Kidney tubule cell (primary cell): Measurements from ENCODE around the gene PTGDR.

Source experiments
- DNase-seq: peaks from one replicate; pipeline ENCODE4 v3.0.0-alpha.2; 2018; ENCODE audit warnings: low spot score

PTGDR gene

DNA sequence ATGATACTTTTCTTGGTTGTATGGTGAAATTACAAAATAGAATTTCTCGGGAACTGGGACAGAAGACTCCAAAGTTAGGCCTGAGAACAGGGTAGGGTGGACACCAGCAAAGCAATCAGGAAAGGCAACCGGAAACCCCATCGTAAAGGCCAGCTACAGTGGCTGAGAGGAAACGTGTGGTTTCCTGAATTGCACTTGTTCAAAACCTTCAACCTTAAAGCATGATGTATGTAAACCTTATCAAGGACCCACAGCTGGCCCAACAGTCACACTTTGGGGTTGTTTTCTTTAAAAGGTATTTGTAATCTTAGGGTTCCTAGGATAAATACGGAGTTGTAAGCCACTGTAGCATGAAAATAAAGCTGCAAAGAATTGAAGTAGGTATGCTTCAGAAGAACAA, 2.2 kb upstream of the PTGDR start:
- DNase-seq = no peak

DNA sequence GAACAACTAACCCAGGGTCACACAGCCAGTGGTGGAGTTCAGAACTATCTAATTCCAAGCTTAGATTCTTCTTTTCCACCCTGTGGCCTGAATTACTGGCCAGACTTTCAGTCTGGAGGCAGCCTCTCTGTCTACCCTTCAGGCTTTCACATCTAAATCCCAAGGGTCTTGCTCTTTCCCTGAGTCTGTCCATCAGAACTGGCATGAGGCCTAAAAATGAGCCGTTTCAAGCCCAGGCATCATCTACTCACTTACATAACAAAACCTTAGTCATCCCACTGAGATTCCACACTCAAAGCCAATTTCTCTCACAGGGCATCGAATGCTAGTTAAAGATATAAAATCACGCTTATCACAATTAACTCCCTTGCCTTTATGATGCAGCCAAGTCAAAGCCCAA, 1.3 kb upstream of the PTGDR start:
- DNase-seq = no peak

DNA sequence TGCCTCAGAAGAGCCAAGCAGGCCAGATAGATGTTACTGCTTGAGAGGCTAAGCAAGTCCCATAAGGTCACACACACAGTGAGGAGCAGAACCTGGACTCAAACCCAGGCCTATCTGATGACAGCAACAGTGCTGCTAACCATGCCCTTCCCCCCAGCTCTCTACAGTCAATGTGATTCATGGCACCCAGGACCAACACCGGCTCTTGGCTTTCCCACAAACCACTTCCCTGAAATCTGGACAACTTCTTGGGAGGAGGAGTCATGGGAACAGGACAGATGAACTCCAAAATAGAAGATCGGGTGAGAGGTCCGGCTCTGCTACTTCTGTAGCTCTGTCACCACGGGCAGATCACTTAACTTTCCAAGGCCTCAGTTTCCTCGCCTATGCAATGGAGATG, 716 bp upstream of the PTGDR start:
- no peak for DNase-seq

DNA sequence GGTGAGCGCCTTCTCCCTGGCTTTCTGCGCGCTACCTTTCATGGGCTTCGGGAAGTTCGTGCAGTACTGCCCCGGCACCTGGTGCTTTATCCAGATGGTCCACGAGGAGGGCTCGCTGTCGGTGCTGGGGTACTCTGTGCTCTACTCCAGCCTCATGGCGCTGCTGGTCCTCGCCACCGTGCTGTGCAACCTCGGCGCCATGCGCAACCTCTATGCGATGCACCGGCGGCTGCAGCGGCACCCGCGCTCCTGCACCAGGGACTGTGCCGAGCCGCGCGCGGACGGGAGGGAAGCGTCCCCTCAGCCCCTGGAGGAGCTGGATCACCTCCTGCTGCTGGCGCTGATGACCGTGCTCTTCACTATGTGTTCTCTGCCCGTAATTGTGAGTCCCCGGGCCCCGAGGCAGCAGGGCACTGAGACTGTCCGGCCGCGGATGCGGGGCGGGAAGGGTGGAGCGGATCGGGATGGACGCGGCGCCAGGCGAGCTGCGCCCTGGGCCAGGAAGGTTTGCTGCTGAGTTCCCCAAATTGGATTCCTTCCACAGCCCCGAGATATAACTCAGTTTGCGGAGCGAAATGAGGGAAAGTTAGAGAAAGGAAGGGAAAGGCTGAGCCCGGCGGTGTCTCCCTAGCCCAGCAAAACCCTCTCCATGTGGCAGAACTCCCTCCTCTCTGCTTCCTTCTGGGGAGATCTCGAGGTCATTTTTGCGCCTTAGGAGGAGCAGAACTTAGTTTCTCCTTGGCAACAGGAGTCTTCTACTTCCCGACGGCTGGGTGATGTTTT, 972 bp downstream of the PTGDR start:
- DNase-seq = no peak

DNA sequence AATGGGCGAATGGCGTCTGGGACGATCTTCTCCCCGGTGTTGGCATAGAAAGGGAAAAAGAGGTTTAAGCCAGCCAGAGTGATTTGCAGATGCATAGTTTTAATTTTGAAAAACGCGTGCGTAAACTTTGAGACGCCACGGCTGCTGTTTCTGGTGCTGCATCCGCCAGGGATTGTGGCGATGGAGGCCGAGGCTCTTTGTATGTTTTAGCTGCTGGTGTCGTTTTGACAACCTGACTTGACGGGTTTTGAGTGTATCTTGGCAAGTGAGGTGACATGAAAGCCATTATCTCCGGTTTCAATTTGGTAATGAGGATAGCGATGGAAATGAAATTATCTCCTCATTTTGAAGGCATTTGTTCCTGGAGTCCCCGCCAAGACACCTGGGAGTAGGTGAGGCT, 1.6 kb downstream of the PTGDR start:
- DNase-seq = no peak

DNA sequence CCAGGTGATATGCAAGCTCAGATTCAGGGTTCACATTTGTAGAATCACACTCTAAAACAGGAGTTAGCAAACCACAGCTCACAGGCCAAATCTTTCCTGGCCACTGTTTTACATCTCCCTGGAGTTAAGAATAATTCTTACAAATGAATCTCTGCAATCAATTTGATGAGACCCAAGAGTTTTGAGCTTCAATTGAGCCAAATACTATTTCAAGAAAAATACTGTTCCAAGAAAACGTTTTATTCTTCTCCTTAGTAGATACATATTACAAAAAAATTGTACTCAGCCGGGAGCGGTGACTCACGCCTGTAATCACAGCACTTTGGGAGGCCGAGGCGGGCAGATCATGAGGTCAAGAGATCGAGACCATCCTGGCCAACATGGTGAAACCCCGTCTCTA, 2.5 kb downstream of the PTGDR start:
- DNase-seq = no peak

DNA sequence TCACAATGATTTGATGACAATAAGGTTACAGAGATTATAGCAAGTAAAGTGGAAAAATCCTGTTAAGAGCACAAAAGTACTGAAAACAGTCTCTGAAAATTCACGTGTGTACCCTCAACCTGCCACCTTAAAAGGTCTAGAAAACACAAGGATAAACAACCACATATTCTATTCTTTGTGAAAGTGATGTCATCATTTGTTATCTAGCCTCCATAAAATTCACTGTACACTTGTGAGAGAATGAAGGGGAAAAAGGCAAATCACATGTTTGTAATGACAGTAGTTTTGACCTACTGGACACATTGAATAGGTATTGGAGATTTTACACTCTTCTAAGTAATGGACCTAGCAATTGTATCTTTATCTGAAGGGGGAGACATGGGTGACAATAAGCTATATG, 4.0 kb downstream of the PTGDR start:
- no peak for DNase-seq

DNA sequence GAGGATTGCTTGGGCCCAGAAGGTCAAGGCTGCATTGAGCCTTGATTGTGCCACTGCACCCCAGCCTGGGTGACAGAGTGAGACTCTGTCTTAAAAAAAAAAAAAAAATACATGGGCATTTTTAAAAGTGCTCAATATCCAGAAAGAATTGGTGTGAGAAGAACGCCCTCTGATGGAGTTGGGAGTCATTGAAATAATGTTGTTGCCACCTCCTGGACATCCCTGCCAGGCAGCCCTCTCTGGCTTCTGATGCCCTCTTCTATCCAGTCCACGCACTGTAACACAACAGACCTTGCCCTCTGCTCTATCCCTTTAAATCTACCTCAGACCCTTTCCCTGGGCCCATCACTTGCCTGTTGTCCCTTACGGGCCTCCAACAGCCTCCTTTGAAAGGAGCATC, 4.9 kb downstream of the PTGDR start:
- DNase-seq = no peak

DNA sequence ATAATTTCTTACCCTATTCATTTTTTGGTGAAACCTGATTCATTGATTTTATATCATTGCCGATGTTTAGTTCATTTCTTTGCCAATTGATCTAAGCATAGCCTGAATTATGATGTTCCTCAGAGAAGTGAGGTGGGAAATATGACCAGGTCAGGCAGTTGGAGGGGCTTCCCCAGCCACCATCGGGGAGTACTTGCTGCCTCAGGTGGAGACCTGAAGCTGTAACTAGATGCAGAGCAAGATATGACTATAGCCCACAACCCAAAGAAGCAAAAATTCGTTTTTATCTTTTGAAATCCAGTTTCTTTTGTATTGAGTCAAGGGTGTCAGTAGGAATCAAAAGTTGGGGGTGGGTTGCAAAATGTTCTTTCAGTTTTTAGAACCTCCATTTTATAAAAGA, 7.9 kb downstream of the PTGDR start:
- no peak for DNase-seq

DNA sequence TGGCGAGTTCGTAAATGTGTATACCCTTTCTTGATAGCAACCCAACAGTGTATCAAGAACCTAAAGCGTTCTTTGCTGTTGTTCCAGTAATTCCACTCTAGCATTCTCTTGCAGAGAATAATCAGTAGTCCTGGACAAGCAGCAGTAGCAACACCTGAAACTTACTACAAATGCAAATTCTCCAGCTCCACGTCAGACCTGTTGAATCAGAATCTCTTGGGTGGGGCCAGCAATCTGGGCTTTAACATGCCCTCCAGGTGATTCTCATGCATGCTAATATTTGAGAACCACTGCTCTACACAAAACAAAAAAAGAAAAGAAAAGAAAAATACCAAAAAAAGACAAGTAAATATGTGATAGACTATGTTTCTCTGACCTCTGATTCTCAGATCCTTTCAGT, 10.1 kb downstream of the PTGDR start:
- no peak for DNase-seq

DNA sequence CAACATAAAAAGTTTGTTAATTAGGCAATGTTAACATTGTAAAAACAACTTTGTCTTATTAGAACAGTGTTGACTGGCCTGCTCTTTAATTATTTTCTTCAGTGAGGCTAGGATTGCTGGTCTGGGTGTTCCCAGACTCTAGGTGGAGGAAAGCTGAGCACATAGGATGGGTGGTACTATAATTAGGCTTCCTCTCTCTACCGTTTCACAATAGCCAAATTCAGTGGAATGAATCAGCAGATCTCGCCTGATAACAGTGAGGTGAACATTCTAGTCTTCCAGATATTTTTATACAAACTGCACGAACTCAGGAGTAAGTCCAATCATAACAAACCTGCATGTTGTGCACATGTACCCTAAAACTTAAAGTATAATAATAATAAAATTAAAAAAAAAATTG, 11.9 kb downstream of the PTGDR start:
- no peak for DNase-seq

DNA sequence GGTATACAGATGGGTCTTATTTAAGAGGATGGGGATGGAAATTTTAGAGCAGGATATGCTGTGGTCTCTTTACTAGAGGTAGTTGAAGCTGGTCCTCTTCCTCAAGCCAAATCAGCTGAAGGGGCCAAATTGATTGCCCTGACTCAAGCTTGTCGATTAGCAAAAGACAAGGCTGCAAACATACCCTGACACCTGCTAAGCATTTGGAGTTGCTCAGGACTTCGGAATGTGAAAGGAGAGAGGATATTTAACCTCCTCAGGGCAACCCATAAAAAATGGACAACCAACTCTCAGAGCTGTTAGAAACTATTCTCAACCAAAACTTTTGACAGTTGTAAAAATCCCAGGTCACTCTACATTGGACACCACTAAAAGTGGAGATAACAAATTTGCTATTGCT, 15.6 kb downstream of the PTGDR start:
- DNase-seq = peak; percentile 29

DNA sequence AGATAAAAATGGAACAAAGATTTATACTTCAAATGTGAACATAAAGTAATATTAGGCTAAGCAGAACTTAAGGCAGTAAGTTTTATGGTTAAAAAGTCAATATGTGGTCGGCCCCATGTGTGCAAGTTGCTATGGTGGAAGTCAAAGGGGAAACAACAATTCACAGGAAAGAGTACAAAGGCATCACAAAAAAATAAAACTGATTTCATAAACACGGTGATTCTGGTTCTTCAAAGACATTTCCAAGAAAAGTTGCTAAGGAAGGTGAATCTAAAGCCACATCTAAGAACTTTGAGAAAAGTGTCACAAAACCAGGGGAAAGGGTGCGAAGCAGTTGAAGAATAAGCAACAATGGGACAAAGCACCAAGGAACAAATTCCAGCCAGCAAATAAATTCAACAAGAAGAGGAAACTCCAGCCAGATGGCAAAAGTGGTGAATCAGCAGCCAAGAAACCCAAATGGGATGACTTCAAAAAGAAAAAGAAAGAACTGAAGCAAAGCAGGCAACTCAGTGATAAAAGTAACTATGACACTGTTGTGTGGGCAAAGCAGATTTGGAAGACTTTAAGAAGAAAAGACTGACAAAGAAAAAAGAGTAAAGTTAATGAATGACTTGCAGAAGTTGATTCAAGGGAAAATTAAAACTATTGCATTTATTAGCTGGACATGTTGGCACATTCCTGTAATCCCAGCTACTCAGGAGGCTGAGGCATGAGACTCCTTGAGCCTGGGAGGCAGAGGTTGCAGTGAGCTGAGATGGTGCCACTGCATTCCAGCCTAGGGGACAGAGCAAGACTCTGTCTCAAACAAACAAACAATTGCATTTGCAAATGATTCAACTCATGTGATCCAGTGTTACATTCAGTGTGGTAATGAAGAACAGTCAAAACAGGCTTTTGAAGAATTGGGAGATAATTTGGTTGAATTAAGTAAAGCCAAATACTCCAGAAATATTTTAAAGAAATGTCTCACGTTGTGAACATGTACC, 19.5 kb downstream of the PTGDR start:
- no peak for DNase-seq

DNA sequence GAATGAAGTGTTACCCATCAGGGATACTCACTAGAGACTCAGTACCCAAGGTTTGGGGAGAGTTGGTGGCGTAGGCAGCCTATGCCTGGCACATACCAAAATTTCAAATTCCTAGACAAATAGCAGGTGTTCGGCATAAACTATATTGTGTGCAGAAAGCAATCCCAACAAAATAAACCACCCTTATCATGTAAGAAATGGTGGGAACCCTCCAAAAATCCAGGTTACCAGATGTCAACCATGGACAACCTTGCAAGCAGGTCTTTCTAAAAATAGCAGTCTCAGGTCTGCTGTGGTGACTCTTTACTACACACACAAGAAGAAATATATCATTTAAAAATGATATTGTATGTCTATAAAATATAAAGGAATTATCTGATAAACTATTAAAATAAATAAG, 28.9 kb downstream of the PTGDR start:
- no peak for DNase-seq

DNA sequence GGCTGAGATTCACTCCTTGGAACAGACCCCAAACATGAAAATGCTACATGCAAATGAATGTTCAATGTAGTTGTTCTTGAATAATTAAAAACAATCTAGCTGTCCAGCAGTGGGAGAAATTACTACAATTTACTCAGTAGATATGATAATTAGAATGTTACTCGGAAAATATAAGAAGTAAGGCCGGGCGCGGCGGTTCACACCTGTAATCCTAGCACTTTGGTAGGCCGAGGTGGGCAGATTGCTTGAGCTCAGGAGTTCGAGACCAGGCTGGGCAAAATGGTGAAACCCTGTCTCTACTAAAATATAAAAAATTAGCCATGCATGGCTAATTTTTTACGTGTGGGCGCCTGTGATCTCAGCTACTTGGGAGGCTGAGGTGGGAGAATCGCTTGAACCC, 31.3 kb downstream of the PTGDR start:
- DNase-seq = no peak

DNA sequence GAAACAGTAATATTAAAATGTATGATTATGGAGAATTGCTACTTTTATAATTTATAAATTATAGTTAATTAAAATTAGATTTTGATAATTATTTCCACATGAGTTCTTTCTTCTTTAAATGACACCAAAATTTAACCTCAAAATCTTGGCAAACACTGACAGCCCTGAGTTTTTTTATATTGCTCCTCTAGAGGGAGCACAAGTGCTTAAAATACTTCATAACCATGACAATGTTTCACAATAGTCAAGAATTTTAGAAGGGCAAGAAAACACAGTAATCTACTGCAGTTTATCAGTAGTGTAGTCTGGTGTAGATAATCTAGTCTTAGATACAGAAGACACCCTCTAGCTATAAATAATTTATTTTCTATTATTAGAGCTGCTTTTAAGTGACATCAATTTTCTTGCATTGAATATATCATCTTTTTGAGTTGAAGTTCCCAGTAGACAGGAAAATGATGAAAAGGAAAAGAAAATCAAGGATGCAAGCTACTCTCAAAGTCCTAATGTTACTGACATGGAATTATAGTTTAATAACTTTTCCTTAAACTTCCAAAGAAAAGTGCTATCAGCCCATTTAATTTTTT, 32.3 kb downstream of the PTGDR start:
- peak; percentile 63 for DNase-seq

DNA sequence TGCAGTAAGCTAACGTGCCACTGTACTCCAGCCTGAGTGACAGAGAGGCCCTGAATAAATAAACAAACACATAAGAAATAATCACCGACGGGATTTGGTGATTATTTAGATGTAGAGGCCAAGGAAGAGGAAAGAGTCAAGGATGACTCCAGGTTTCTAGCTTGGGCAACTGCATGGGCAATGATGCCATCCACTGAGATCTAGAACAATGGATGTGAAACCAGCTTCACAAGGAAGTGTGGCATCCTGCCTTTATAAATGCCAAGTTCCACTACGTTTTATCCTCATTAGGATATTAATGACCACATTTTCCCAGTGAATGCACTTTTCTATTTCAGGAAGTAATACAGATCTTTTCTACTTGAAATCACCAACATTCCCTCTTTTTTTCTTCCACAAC, 35.7 kb downstream of the PTGDR start:
- no peak for DNase-seq

DNA sequence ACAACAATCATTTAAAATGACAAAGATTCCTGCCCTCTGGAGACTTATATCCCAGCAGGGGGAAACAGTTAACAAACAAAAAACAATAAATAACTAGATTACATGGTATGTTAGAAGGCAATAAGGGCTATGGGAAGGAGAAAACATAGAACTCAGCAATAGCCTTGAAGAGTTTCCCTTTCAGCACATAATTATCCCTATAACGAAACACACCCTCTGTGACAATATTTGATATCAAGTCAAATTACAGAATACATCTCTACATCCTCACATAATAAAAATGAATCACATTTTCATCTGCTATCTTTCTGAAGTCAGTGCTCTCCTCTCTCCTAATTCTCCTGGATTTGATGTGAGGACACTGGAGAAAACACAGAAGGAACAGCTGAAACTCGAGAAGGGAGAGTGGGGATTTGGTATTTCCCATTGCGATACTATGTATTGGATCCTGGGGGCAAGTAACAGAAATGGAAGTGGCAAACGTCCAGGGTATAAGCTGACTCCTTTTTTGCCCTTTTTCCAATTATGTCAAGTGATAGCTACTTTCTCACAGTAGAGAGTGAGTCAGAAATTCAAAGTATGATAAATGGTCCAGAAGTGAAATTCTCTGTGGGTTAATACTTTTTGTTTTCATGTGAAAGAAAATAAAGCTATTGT, 36.9 kb downstream of the PTGDR start:
- no peak for DNase-seq

DNA sequence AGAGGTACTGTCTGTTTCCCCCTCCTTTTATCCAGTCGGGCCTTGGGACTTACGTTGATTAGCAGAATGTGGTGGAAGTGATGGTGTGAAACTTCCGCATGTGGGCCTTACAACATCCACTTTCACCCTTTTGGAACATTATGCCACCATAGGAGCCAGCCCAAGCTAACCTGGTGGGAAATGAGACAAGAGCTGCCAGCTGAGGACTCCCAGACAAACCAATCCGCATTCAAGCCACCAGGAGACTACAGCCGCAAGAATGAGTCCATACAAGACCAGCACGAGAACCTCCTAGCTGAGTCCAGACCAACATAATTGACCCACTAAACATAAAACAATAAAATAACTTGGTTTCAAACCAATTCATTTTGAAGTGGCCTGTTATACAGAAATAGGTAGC, 37.5 kb downstream of the PTGDR start:
- DNase-seq = no peak

DNA sequence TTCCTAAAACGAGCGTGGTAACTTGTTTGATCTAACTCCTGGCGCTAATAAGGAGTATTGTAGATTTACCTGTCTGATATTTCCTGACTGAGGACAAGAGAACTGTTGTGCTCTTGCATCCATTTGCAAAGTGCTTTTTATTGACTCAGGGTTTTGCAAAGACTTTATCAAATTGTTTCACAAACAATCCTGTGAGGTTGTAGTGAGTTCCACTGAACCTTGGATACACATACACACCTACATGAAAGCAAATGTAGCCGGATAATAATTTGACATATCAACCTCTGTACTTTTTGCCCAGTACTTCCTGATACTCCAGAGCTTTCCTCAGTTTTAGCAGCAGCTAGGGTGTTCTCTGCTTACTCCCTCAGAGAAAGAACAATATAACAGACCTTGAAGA, 39.9 kb downstream of the PTGDR start:
- DNase-seq = no peak

DNA sequence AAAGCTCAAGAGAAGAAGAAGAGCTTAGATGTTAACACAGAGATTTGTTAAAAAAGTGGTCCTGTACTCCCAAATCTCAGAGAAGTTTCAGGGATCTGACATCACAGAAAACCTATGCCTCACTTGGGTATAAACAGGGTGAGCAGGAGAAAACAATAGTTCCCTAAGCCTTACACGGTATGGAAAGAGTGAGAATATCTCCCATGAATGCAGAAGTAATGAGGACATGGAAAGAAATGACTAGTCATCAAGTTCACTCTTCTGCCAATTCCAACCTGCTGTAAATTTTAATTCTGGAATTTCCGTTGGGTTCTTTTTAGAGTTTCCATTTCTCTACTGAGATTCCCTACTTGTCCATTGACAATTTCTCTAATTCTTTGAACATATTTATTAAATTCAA, 40.4 kb downstream of the PTGDR start:
- no peak for DNase-seq

DNA sequence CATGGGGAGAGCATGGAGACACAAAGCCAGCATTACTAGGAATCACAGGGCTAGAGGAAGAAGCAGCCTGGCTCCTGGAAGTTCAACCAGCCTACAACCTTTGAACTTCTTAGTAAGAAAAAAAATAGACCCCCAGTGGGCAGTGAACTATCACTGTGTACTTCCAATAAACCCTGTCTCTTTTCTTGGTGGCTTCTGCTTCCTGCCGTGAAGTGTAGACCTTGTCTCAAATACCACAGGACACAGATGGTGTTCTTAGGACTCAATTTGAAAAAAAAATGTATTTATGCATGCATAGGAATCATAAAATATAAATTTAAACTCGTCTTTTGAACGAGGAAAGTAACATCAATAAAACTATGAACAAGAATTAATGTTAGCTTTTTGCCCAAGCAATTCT, 43.0 kb downstream of the PTGDR start:
- DNase-seq = no peak
